SK-N-SH treated with all-trans-retinoic acid at 6 μM for 48 hours (cell line): Measurements from ENCODE around the gene ZFHX3.
A peak's percentile ranks its signal among the peaks of the same experiment; 100 is the strongest.

Experiments used
- OSR1 ChIP-seq: fragments of 250-450 bp; sonication (Bioruptor Pico); IDR thresholded peaks from 2 replicates; pipeline ENCODE4 v1.8.0; 2022; ENCODE audit warnings: moderate library complexity, mild to moderate bottlenecking, inconsistent platforms
- SNAI2 ChIP-seq: fragments of 250-450 bp; sonication (Bioruptor Pico); IDR thresholded peaks from 2 replicates; pipeline ENCODE4 v1.5.0; 2020; ENCODE audit warnings: mild to moderate bottlenecking, moderate library complexity
- ZFP30 ChIP-seq: fragments of 450-650 bp; formaldehyde crosslinking; IDR thresholded peaks from 2 replicates; pipeline ENCODE4 v1.5.0; 2022; ENCODE audit warnings: mild to moderate bottlenecking, moderate library complexity
- ZNF565 ChIP-seq: fragments of 450-650 bp; formaldehyde crosslinking; conservative IDR thresholded peaks from 2 replicates; pipeline ENCODE4 v1.5.0; 2020; ENCODE audit warnings: low read depth, mild to moderate bottlenecking, moderate library complexity
- TF ChIP-seq, protein P1 (sequence below): fragments of 250-450 bp; sonication (Bioruptor Pico); IDR thresholded peaks from 2 replicates; pipeline ENCODE4 v1.8.0; 2021; ENCODE audit warnings: low read depth, mild to moderate bottlenecking, moderate library complexity, borderline replicate concordance
- TF ChIP-seq, protein P2 (sequence below): fragments of 250-450 bp; sonication (Bioruptor Pico); IDR thresholded peaks from 2 replicates; pipeline ENCODE4 v1.5.0; 2020; ENCODE audit warnings: mild to moderate bottlenecking, moderate library complexity

DNA sequence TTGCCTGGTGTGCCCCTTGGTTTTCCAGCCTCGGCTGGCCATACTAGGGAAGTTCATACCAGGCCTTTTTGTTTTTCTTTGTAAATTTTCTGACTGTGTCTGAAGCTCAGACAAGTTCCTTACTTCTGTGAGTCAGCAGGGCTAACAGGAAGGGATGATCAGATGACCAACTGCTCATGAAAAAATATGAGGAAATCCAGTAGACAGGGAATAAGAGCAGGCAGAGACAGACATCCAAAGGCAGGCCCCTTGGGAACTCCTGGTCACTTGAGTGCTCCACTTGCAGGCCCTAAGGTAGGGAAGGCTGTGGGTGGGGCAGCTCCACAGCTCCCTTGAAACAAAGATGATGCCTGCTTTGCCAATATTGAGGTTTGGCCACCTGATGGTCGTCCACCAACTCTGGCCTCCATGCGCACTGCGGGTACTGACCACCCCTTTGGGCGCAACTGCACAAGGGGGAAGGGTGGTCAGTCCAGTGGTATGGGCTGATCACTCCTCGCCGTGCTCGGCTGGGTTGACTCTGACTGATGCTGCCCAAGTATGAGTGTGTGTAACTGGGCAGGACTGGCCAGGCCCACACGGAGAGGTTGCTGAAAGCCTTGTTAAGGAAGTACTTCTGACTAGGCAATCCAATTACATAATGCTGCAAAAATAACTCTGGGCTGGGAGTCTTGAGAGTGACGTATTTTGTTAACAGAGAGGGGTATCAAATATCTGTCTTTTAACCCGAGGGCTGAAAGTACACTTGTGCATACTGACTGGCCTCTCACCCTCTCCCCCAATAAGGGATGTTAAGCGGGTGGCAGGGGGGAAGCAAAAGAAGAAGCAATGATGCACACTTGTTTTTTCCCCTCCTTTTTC is 20.8 kb upstream of the ZFHX3 start:
- TF ChIP-seq ZFP30 (CRISPR knock-in tag) (no peak), ZNF565 (CRISPR knock-in tag) (no peak), OSR1 (CRISPR knock-in tag) (no peak), SNAI2 (CRISPR knock-in tag) (no peak)
- TF ChIP-seq, protein P1, sequence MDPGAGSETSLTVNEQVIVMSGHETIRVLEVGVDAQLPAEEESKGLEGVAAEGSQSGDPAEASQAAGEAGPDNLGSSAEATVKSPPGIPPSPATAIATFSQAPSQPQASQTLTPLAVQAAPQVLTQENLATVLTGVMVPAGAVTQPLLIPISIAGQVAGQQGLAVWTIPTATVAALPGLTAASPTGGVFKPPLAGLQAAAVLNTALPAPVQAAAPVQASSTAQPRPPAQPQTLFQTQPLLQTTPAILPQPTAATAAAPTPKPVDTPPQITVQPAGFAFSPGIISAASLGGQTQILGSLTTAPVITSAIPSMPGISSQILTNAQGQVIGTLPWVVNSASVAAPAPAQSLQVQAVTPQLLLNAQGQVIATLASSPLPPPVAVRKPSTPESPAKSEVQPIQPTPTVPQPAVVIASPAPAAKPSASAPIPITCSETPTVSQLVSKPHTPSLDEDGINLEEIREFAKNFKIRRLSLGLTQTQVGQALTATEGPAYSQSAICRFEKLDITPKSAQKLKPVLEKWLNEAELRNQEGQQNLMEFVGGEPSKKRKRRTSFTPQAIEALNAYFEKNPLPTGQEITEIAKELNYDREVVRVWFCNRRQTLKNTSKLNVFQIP: peak; percentile 53; the same call in 1 of the 2 replicates
- TF ChIP-seq, protein P2, sequence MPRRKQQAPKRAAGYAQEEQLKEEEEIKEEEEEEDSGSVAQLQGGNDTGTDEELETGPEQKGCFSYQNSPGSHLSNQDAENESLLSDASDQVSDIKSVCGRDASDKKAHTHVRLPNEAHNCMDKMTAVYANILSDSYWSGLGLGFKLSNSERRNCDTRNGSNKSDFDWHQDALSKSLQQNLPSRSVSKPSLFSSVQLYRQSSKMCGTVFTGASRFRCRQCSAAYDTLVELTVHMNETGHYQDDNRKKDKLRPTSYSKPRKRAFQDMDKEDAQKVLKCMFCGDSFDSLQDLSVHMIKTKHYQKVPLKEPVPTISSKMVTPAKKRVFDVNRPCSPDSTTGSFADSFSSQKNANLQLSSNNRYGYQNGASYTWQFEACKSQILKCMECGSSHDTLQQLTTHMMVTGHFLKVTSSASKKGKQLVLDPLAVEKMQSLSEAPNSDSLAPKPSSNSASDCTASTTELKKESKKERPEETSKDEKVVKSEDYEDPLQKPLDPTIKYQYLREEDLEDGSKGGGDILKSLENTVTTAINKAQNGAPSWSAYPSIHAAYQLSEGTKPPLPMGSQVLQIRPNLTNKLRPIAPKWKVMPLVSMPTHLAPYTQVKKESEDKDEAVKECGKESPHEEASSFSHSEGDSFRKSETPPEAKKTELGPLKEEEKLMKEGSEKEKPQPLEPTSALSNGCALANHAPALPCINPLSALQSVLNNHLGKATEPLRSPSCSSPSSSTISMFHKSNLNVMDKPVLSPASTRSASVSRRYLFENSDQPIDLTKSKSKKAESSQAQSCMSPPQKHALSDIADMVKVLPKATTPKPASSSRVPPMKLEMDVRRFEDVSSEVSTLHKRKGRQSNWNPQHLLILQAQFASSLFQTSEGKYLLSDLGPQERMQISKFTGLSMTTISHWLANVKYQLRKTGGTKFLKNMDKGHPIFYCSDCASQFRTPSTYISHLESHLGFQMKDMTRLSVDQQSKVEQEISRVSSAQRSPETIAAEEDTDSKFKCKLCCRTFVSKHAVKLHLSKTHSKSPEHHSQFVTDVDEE: no peak
